Measurements from ENCODE around the gene ORC2. TPM values are rescaled to one million over a fixed set of nuclear protein-coding genes. Genes with fewer than 3 reads are reported as not detected.

ORC2 gene
- polyA plus RNA-seq, 1 of the 3 experiments (the other 2 are of a cell fraction) = 3.9 TPM

- H3K27me3 ChIP-seq (ENCODE audit: insufficient read depth) = no peaks in the 10 kb centered on the region
- no peak overlapping the region for H3K4me3 ChIP-seq (ENCODE audit: low read depth in 2 of 2, low read length in 1 of 2)
- no peak for DNase-seq
- WGBS (ENCODE audit: low lambda C conversion rate) = 90% methylated on average over 3 of the region's 3 CpGs
- H3K79me2 ChIP-seq (ENCODE audit: insufficient read depth) = no peaks in the 10 kb centered on the region
- no peak overlapping the region for H3K9ac ChIP-seq
- TF ChIP-seq RAD21 (IDR thresholded peaks at IDR 0.05; ENCODE audit: low read length) = no peak
- TF ChIP-seq FOXM1 (IDR thresholded peaks at IDR 0.05; ENCODE audit: low read depth) = no peak
- TF ChIP-seq EP300 (IDR thresholded peaks at IDR 0.05; ENCODE audit: borderline replicate concordance in 1 of 2, low read depth in 1 of 2, low read length in 1 of 2) = no peak
- no peak for TF ChIP-seq USF2 (IDR thresholded peaks at IDR 0.05; ENCODE audit: borderline replicate concordance, low read depth, low read length)
- TF ChIP-seq MXI1 (IDR thresholded peaks at IDR 0.05; ENCODE audit: low read depth, low read length) = no peak
- TF ChIP-seq RCOR1 (IDR thresholded peaks at IDR 0.05; ENCODE audit: low read length) = no peak
- no peak for TF ChIP-seq GABPA (IDR thresholded peaks at IDR 0.05; ENCODE audit: low read depth)
- no peak for TF ChIP-seq POLR2AphosphoS5 (IDR thresholded peaks at IDR 0.05; ENCODE audit: low read depth, low read length)
- no peak for TF ChIP-seq CTCF (IDR thresholded peaks at IDR 0.05)
- TF ChIP-seq NFIC (IDR thresholded peaks at IDR 0.05; ENCODE audit: borderline replicate concordance) = no peak
- no peak for TF ChIP-seq TEAD4 (IDR thresholded peaks at IDR 0.05; ENCODE audit: borderline replicate concordance, insufficient read depth)
- no peak for TF ChIP-seq RXRA (IDR thresholded peaks at IDR 0.05; ENCODE audit: borderline replicate concordance, low read depth)
- TF ChIP-seq SIN3A (IDR thresholded peaks at IDR 0.05; ENCODE audit: borderline replicate concordance, low read depth, low read length) = no peak
- TF ChIP-seq MEF2A (IDR thresholded peaks at IDR 0.05; ENCODE audit: borderline replicate concordance, low read depth) = no peak
- no peak for TF ChIP-seq SMC3 (IDR thresholded peaks at IDR 0.05; ENCODE audit: low read depth, low read length)
- no peak for TF ChIP-seq FOSL2 (IDR thresholded peaks at IDR 0.05; ENCODE audit: borderline replicate concordance, low read depth)
- no peak for TF ChIP-seq RFX5 (IDR thresholded peaks at IDR 0.05; ENCODE audit: low read length)
- no peak for TF ChIP-seq PBX3 (IDR thresholded peaks at IDR 0.05)
- TF ChIP-seq YY1 (IDR thresholded peaks at IDR 0.05; ENCODE audit: low read depth) = no peak
- H3K27ac ChIP-seq (ENCODE audit: low read depth in 2 of 2, low read length in 1 of 2) = no peak overlapping the region
- H3K36me3 ChIP-seq (replicated peaks in 1 of 2; ENCODE audit: control insufficient read depth in 1 of 2, insufficient read depth in 2 of 2, low read length in 1 of 2) = peaks cover 6 to 38% of the 10 kb centered on the region in 2 experiments
- no peaks in the 10 kb centered on the region for H3K9me2 ChIP-seq
- H3K9me3 ChIP-seq = no peaks in the 10 kb centered on the region
- no peaks in the 10 kb centered on the region for H3F3A ChIP-seq (replicated peaks; ENCODE audit: insufficient read depth)
- no peaks in the 10 kb centered on the region for H4K20me1 ChIP-seq (ENCODE audit: insufficient read depth)
- H3K4me2 ChIP-seq = no peak overlapping the region
- ChIA-PET CTCF (no interaction called here), POLR2A (no interaction called here)
- H3K4me1 ChIP-seq (ENCODE audit: control insufficient read depth in 1 of 2, insufficient read depth in 2 of 2, low read depth in 1 of 2, low read length in 1 of 2) = peaks cover 0 to 5% of the 10 kb centered on the region in 2 experiments; a peak in 1 of 4 replicates
- no peak overlapping the region for H2AFZ ChIP-seq (ENCODE audit: low read depth)
These were observed 44.1 kb upstream of the ORC2 start for GRCh38 chr2:201007584-201007998.

All from SK-N-SH (cell line).